ENCODE data around the gene LARP1.
"Not testable (repeated sequence)": the region's sequence is repeated elsewhere in the genome, so short reads cannot be mapped to it uniquely, and the experiment has no call there.

LARP1 gene

GRCh38 chr5:154793599-154794524 is 38.7 kb downstream of the LARP1 start:
- no peak for DNase-seq (ENCODE audit: low spot score)

- no peak for DNase-seq (ENCODE audit: low spot score)
Observed at GRCh38 chr5:154794525-154795234, 39.5 kb downstream of the LARP1 start.

GRCh38 chr5:154795235-154795596 is 40.0 kb downstream of the LARP1 start:
- DNase-seq (ENCODE audit: low spot score) = no peak

DNA sequence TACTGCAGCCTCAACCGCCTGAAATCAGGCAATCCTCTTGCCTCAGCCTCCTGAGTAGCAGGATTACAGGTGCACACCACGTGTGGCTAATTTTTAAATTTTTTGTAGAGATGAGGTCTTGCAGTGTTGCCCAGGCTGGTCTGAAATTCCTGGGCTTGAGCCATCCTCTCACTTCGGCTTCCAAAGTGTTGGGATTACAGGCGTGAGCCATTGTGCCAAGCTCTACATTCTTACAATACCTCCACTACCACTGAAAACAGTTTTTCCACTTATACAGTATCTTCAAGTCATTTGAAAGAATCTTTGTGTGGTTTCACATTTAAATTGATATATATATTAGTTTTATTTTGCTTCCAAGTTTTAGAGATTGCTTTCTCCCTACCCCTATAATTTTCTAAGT is 42.6 kb downstream of the LARP1 start:
- DNase-seq (ENCODE audit: low spot score) = no peak

DNA sequence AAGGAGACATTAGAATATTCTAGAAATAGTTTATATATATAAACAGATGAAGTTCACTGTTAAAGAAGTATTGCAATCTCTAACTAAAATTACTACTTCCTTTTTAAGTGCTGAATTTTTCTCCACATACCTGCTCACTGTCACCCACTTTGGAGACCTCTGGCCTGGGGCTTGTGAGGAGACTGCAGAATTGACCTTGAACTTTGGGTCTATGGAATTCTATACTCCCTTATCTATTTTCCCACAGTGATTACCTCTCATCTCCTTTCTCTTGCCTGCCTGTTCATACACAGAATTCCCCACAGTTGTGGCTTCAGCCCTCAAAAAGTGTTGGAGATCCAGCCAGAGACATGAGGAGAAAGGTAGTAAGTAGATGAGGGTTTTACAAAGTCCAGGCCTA is 45.4 kb downstream of the LARP1 start:
- no peak for DNase-seq (ENCODE audit: low spot score)

DNA sequence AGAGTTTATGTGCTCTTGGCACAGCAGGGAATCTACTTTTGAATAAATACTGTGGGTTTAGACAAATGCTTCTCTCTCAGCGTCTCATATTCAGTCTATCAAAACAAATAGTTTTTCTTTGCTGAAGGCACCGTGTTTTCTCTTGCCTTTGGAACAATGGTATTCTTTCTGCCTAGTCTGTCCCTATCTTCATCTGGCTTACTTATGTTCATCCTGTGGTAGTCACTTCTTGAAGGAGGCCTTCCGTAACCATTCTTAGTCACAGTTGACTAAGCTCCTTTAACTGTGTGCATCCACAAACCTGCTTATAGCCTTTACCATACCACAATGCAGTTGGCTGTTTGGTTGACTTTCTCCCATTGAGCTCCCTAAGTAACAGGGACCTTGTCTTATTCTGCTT is 45.9 kb downstream of the LARP1 start:
- no peak for DNase-seq (ENCODE audit: low spot score)

DNA sequence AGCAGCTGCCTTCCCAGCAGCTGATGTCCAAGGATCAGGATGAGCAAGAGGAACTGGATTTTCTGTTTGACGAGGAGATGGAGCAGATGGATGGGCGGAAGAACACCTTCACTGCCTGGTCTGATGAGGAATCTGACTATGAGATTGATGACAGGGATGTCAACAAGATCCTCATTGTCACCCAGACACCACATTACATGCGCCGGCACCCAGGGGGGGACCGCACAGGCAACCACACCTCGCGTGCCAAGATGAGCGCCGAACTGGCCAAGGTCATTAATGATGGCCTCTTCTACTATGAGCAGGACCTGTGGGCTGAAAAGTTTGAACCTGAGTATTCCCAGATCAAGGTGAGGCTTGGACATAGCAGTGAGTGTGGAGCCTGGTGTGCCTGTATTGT is 46.9 kb downstream of the LARP1 start:
- DNase-seq (ENCODE audit: low spot score) = no peak

DNA sequence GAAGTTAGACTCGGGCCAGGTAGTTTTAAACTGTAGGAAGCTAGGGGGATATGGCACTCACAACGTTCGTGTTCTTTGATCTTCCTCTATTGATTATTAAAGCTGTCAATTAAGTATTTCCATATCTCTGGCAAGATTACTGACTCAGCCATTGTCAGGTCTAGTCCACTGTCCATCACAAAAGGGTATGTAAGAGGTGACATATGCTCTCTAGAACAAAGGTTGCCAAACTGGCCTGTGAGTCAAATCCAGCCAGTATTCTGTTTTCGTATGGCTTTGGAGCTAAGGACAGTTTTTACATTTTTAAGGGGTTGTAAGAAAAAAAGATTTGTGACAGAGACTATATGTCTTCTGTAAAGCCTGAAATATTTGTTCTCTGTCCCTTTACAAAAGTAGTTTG is 51.0 kb downstream of the LARP1 start:
- DNase-seq (ENCODE audit: low spot score) = no peak

- no peak for DNase-seq (ENCODE audit: low spot score)
Observed at GRCh38 chr5:154811239-154811638, 56.1 kb downstream of the LARP1 start.

DNA sequence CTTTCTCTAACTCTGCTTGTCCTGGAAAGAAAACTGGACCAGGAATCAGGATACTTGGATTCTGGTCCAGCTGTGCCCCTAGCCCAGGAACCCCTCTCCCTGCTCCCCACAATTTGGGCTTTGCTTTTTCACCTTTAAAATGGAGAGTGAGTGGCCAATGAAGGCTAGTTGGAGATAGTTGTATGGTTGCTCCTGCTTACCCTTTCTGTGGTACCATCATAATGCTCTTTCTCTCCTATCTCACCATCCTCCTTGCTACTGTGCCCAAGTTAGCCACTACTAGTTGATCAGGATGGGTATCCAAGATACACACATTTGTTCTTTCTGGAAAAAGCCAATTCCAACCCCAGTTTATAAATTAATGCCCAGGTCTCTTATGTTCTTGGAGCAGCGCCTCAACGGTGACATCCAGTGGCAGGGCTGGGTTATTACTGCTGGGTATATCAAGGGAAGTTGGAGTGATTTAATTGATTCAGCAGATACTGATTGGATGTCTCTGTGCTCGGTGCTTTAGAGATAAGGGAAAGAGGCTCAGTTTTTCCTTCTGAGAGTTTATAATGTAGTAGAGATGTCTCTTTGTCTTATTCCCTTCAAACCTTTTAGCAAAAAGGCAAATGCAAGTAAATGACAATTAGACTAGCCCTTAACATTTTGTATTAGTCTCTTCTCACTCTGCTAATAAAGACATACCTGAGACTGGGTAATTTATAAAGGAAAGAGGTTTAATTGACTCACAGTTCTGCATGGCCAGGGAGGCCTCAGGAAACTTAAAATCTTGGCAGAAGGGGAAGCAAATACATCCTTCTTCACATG is 56.7 kb downstream of the LARP1 start:
- no peak for DNase-seq (ENCODE audit: low spot score)

- no peak for DNase-seq (ENCODE audit: low spot score)
Observed at GRCh38 chr5:154813158-154813557, 58.0 kb downstream of the LARP1 start.

DNA sequence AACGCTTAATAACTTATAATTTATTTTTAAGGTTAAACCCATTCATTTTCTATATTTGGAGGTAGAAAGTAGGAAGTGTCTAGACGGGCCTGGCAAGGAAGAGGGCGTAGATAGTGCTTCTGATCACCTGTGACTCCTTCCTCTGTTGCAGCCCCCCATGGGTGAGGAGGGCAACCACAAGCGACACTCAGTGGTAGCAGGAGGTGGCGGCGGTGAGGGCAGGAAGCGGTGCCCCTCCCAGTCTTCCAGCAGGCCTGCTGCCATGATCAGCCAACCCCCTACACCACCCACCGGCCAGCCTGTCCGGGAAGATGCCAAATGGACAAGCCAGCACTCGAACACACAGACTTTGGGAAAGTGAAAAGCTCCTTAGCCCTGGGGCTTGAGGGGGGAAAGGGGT is 58.6 kb downstream of the LARP1 start:
- no peak for DNase-seq (ENCODE audit: low spot score)

- no peak for DNase-seq (ENCODE audit: low spot score)
Observed at GRCh38 chr5:154815025-154815424, 59.8 kb downstream of the LARP1 start.

DNA sequence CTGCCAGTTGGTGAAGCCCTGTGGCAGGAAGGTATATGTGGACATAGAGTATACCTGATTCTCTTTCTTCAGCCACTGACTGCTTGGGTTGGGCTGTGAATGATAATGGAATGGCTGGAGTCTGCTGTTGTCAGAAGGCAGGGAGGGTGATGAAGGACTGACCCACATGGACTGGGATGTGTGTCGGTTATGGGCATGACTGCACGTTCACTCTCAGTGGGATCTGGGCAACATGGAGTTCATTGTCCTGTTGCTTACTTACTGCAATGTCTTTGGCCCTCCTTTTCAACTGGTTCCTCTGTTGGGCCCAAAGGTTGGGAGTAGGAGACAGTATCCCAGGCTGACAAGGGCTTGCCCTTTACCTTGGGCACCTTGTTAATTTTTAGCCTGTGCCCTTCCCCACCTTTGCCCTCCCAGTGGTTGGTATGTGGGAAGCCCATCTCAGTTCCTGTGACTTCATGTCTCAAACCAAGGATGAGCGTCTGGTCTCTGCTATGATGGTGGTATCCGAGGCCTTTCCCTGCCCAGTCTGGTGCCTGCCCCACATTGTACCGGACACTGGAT is 60.6 kb downstream of the LARP1 start:
- no peak for DNase-seq (ENCODE audit: low spot score)

- DNase-seq (ENCODE audit: low spot score) = no peak
Observed at GRCh38 chr5:154816891-154817492, 61.8 kb downstream of the LARP1 start.

GRCh38 chr5:154817815-154818214 is 62.6 kb downstream of the LARP1 start:
- DNase-seq (ENCODE audit: low spot score) = no peak

- DNase-seq (ENCODE audit: low spot score) = no peak
Observed at GRCh38 chr5:154818471-154819116, 63.4 kb downstream of the LARP1 start.

DNA sequence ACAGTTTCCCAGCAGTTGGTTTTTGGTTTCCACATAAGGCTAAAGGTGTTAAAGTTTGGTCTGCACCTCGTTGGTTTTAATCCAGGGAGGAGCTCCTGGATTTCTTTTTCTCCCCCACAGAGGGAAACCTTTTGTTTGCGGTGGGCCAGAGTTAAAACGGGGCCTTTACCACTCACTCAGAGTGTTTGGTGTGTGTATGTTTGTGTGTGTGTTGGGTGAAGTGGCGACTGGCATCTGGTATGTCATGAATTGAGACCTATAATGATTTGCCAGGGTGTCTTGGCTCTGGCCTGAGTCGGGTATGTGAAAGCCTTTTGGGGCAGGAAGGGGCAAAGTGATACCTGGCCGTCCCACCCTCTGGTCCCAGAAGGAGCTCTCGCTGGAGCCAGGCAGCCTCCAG is 64.4 kb downstream of the LARP1 start:
- no peak for DNase-seq (ENCODE audit: low spot score)

DNA sequence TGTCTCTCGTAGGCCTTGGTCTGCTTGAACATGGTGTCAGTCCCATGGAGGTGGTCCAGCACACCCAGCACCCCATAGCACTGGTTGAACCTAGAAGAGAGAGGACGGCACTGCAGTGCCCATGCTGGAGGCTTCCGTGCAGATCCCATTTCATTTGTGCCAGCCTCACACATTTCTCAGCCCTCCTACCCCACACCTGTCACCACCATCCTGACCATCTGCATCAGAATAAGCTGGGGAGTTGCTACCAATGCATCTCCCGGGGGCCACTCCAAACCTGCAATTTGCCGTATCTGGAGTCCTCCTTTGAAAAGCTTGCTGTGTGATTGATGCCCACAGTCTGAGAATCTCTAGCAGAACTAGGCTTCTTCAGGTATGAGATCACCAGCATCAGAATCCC is 65.2 kb downstream of the LARP1 start:
- no peak for DNase-seq (ENCODE audit: low spot score)

DNA sequence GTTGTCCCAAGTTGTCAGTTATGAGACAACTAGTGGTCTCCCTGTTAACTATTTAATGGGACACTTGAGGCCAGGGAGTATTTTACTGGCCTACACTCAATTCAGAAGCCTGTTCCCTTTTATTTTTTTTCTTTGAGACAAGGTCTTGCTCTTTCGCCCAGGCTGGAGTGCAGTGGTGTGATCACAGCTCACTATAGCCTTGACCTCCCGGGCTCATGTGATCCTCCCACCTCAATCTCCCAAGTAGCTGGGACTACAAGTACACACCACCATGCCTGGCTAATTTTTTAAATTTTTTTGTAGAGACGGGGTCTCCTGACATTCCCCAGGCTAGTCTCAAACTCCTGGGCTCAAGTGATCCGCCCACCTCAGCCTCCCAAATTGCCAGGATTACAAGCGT is 67.7 kb downstream of the LARP1 start:
- not testable (repeated sequence) for DNase-seq (ENCODE audit: low spot score)

DNA sequence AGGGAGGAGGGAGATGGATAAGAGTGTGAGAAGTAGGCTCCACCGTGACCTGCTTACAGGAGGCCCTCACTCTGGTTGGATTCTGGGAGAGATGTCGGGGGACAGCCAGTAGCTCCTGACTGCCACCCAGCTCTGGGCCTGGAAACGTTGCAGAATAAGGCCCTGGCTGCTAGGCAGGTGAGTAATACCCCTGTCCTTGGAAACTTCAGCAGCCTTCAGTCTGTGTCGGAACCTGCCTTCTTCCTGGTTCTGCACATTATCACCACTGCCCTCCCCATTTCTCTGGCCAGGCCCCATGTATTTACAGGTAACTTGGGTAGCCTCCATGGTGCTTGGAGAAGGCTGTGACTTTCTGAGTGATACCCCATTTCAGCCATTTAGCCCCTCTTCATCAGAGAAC is 68.4 kb downstream of the LARP1 start:
- DNase-seq (ENCODE audit: low spot score) = no peak
